ENCODE data around the gene CYP4B1. TPM values are rescaled to one million over a fixed set of nuclear protein-coding genes. Genes with fewer than 3 reads are reported as not detected.

CYP4B1 gene
- total RNA-seq, 1 experiment from 2014 or later: 0.30 TPM

GRCh38 chr1:46807046-46807972 is 8.5 kb downstream of the CYP4B1 start:
- Histone ChIP-seq H3K27ac (ENCODE audit: low read depth, low read length) (no peak overlapping the region), H3K9ac (ENCODE audit: low read length) (no peak overlapping the region), H4K20me1 (ENCODE audit: insufficient read depth) (no peaks in the 10 kb centered on the region), H3K79me2 (ENCODE audit: insufficient read depth, low read length) (no peaks in the 10 kb centered on the region), H3K4me1 (ENCODE audit: control insufficient read depth in 1 of 2, insufficient read depth in 2 of 2, low read length in 2 of 2) (no peaks in the 10 kb centered on the region), H3K4me2 (ENCODE audit: low read length) (no peak overlapping the region), H3K27me3 (ENCODE audit: insufficient read depth, low read length) (peaks cover 21% of the 10 kb centered on the region; the same call in 1 of the 2 replicates), H3K9me3 (ENCODE audit: control insufficient read depth in 1 of 2, insufficient read depth in 1 of 2, low read depth in 1 of 2, low read length in 2 of 2) (no peaks in the 10 kb centered on the region), H3K9me2 (ENCODE audit: insufficient read depth) (no peaks in the 10 kb centered on the region), H3K36me3 (ENCODE audit: control insufficient read depth in 1 of 2, insufficient read depth in 2 of 2, low read length in 2 of 2) (no peaks in the 10 kb centered on the region), H3K4me3 (replicated peaks in 1 of 2; ENCODE audit: low read depth in 1 of 2, low read length in 2 of 2) (no peak overlapping the region), H2AFZ (ENCODE audit: low read depth, low read length, poor library complexity, severe bottlenecking) (no peak overlapping the region)
- ChIA-PET RAD21 (ENCODE audit: low non-redundant PET in 1 of 2, low total read pairs in 2 of 2, uncharacterized antibody in 2 of 2, unreplicated experiment in 2 of 2) (no interaction called here), CTCF (no interaction called here), POLR2A (no interaction called here)
- peak; percentile 49; the same call in 1 of the 2 replicates for ATAC-seq
- DNase-seq (ENCODE audit: low read depth, low spot score): no peak
- no peak for TF ChIP-seq POLR2A (IDR thresholded peaks at IDR 0.05; ENCODE audit: borderline replicate concordance, extremely low read depth, insufficient read depth, insufficient read length)
- TF ChIP-seq SRF (IDR thresholded peaks at IDR 0.05; ENCODE audit: low read depth): no peak
- no peak for TF ChIP-seq ZNF274 (IDR thresholded peaks at IDR 0.05; ENCODE audit: low read depth, low read length)
- TF ChIP-seq FOSL1 (IDR thresholded peaks at IDR 0.05; ENCODE audit: low read depth): no peak
- no peak for TF ChIP-seq CEBPB (IDR thresholded peaks at IDR 0.05; ENCODE audit: low read depth)
- TF ChIP-seq REST (IDR thresholded peaks at IDR 0.05; ENCODE audit: low read depth): no peak
- TF ChIP-seq ZFX (IDR thresholded peaks at IDR 0.05): no peak
- TF ChIP-seq, protein P1, sequence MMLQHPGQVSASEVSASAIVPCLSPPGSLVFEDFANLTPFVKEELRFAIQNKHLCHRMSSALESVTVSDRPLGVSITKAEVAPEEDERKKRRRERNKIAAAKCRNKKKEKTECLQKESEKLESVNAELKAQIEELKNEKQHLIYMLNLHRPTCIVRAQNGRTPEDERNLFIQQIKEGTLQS (IDR thresholded peaks at IDR 0.05): no peak
- TF ChIP-seq JUND (IDR thresholded peaks at IDR 0.05): no peak
- no peak for TF ChIP-seq EZH2phosphoT487 (IDR thresholded peaks at IDR 0.05; ENCODE audit: borderline replicate concordance)
- TF ChIP-seq, protein P2, sequence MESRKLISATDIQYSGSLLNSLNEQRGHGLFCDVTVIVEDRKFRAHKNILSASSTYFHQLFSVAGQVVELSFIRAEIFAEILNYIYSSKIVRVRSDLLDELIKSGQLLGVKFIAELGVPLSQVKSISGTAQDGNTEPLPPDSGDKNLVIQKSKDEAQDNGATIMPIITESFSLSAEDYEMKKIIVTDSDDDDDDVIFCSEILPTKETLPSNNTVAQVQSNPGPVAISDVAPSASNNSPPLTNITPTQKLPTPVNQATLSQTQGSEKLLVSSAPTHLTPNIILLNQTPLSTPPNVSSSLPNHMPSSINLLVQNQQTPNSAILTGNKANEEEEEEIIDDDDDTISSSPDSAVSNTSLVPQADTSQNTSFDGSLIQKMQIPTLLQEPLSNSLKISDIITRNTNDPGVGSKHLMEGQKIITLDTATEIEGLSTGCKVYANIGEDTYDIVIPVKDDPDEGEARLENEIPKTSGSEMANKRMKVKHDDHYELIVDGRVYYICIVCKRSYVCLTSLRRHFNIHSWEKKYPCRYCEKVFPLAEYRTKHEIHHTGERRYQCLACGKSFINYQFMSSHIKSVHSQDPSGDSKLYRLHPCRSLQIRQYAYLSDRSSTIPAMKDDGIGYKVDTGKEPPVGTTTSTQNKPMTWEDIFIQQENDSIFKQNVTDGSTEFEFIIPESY (IDR thresholded peaks at IDR 0.05; ENCODE audit: extremely low read depth, insufficient replicate concordance, low read length): no peak
- intact Hi-C loops (cut with micrococcal nuclease): no loop called here
- BruUV-seq (replicated peaks): no TSS peak
